Left ventricle myocardium superior (tissue), 1 donor: Measurements from ENCODE around the gene PRR5L. TPM values are rescaled to one million over a fixed set of nuclear protein-coding genes. Genes with fewer than 3 reads are reported as not detected.
"Not testable (repeated sequence)": the region's sequence is repeated elsewhere in the genome, so short reads cannot be mapped to it uniquely, and the experiment has no call there.

Experiments used
- ATAC-seq: fragments of 200-7000 bp; cut with Tn5 transposase; one replicate; pipeline ENCODE4 v1.9.1; 2020; ENCODE audit warnings: mild to moderate bottlenecking, moderate library complexity
- DNase-seq: peaks from one replicate; pipeline ENCODE4 v3.0.0-alpha.2; 2020
- intact Hi-C: fragments of 100-400 bp; cut with micrococcal nuclease; formaldehyde crosslinking; loops from one replicate; pipeline ENCODE4 v1.11.0; 2022
- total RNA-seq: library from RNA; stranded (reverse); fragmentation: NEBNext Ultra II Directional; extraction: Animal tissue kit (Norgen Biotek cat#: 25700); gene quantifications from one replicate; pipeline ENCODE4 v1.2.1, GENCODE V29; 2021
- donor health status: DM: no; HTN: yes; CAD: no; lungs with severe emphysema.

PRR5L gene
- total RNA-seq, 1 donor from 2014 or later = 1.6 TPM

GRCh38 chr11:36313750-36314433 lies 17.8 kb downstream of the PRR5L start:
- no peak for DNase-seq
- ATAC-seq = peak; percentile 62
- intact Hi-C loops = no loop called here

- DNase-seq (no peak), ATAC-seq (peak; percentile 33)
- intact Hi-C loops = no loop called here
Measured at GRCh38 chr11:36314434-36314767, 18.3 kb downstream of the PRR5L start.

- intact Hi-C loops = no loop called here
- DNase-seq (no peak), ATAC-seq (no peak)
Measured at GRCh38 chr11:36316049-36316448, 20.0 kb downstream of the PRR5L start.

- intact Hi-C loops = no loop called here
- ATAC-seq (no peak), DNase-seq (no peak)
Measured at GRCh38 chr11:36317992-36318391, 21.9 kb downstream of the PRR5L start.

GRCh38 chr11:36324956-36325355 lies 28.9 kb downstream of the PRR5L start:
- DNase-seq = not testable (repeated sequence)

GRCh38 chr11:36325403-36325802 lies 29.3 kb downstream of the PRR5L start:
- DNase-seq, ATAC-seq, intact Hi-C loops: not testable (repeated sequence)

More at GRCh38 chr11:36324956-36325355, 28.9 kb downstream of the PRR5L start:
- intact Hi-C loops, ATAC-seq: not testable (repeated sequence)

GRCh38 chr11:36326524-36327419 lies 30.7 kb downstream of the PRR5L start:
- no peak for DNase-seq
- ATAC-seq = no peak
- intact Hi-C loops = no loop called here

GRCh38 chr11:36328966-36329673 lies 33.0 kb downstream of the PRR5L start:
- ATAC-seq (no peak), DNase-seq (no peak)
- intact Hi-C loops = no loop called here

GRCh38 chr11:36330411-36330810 lies 34.3 kb downstream of the PRR5L start:
- DNase-seq (no peak), ATAC-seq (no peak)
- intact Hi-C loops = no loop called here

- ATAC-seq (no peak), DNase-seq (no peak)
- intact Hi-C loops = no loop called here
Measured at GRCh38 chr11:36333468-36333867, 37.4 kb downstream of the PRR5L start.

GRCh38 chr11:36333897-36334296 lies 37.8 kb downstream of the PRR5L start:
- ATAC-seq (no peak), DNase-seq (no peak)
- intact Hi-C loops = no loop called here

- intact Hi-C loops = no loop called here
- ATAC-seq (no peak), DNase-seq (no peak)
Measured at GRCh38 chr11:36339888-36340287, 43.8 kb downstream of the PRR5L start.

- ATAC-seq (no peak), DNase-seq (no peak)
- intact Hi-C loops = no loop called here
Measured at GRCh38 chr11:36340897-36341296, 44.8 kb downstream of the PRR5L start.

GRCh38 chr11:36341915-36342314 lies 45.8 kb downstream of the PRR5L start:
- DNase-seq (no peak), ATAC-seq (no peak)
- intact Hi-C loops = no loop called here

- ATAC-seq (no peak), DNase-seq (no peak)
- intact Hi-C loops = no loop called here
Measured at GRCh38 chr11:36342327-36342726, 46.2 kb downstream of the PRR5L start.

- ATAC-seq = no peak
- no peak for DNase-seq
- intact Hi-C loops = no loop called here
Measured at GRCh38 chr11:36343436-36343835, 47.3 kb downstream of the PRR5L start.

- intact Hi-C loops = no loop called here
- ATAC-seq = no peak
- DNase-seq = no peak
Measured at GRCh38 chr11:36345084-36345511, 49.0 kb downstream of the PRR5L start.

GRCh38 chr11:36345535-36346141 lies 49.5 kb downstream of the PRR5L start:
- intact Hi-C loops = no loop called here
- DNase-seq (no peak), ATAC-seq (no peak)

GRCh38 chr11:36346562-36347383 lies 50.7 kb downstream of the PRR5L start:
- intact Hi-C loops = no loop called here
- ATAC-seq (no peak), DNase-seq (no peak)
